Adipocyte (in vitro differentiated cells): ENCODE measurements around the gene TLCD3A.
A peak's percentile ranks its signal among the peaks of the same experiment; 100 is the strongest.
"Not testable (repeated sequence)": the region's sequence is repeated elsewhere in the genome, so short reads cannot be mapped to it uniquely, and the experiment has no call there.

Experiments
- DNase-seq: peaks from one replicate; pipeline ENCODE4 v3.0.0-alpha.2; 2015; ENCODE audit warnings: low read depth
- H3K27me3 ChIP-seq: replicated peaks from 2 replicates; pipeline ENCODE4 v1.7.0; 2013; ENCODE audit warnings: mild to moderate bottlenecking, low read length, moderate library complexity; ENCODE audit not compliant: control insufficient read depth, insufficient read depth
- H3K36me3 ChIP-seq: 2 replicates; pipeline ENCODE4 v1.7.0; 2013; ENCODE audit warnings: low read length, mild to moderate bottlenecking, moderate library complexity; ENCODE audit not compliant: control insufficient read depth, insufficient read depth, severe bottlenecking
- H3K4me1 ChIP-seq: 2 replicates; pipeline ENCODE4 v1.7.0; 2013; ENCODE audit warnings: mild to moderate bottlenecking, low read length, moderate library complexity; ENCODE audit not compliant: control insufficient read depth, insufficient read depth
- H3K4me3 ChIP-seq: 2 replicates; pipeline ENCODE4 v1.7.0; 2013; ENCODE audit warnings: mild to moderate bottlenecking, low read length, moderate library complexity
- H3K9ac ChIP-seq: 2 replicates; pipeline ENCODE4 v1.7.0; 2013; ENCODE audit warnings: mild to moderate bottlenecking, low read length, moderate library complexity
- H3K9me3 ChIP-seq: 2 replicates; pipeline ENCODE4 v1.7.0; 2013; ENCODE audit warnings: mild to moderate bottlenecking, low read length, moderate library complexity; ENCODE audit not compliant: control insufficient read depth

The TLCD3A gene

DNA sequence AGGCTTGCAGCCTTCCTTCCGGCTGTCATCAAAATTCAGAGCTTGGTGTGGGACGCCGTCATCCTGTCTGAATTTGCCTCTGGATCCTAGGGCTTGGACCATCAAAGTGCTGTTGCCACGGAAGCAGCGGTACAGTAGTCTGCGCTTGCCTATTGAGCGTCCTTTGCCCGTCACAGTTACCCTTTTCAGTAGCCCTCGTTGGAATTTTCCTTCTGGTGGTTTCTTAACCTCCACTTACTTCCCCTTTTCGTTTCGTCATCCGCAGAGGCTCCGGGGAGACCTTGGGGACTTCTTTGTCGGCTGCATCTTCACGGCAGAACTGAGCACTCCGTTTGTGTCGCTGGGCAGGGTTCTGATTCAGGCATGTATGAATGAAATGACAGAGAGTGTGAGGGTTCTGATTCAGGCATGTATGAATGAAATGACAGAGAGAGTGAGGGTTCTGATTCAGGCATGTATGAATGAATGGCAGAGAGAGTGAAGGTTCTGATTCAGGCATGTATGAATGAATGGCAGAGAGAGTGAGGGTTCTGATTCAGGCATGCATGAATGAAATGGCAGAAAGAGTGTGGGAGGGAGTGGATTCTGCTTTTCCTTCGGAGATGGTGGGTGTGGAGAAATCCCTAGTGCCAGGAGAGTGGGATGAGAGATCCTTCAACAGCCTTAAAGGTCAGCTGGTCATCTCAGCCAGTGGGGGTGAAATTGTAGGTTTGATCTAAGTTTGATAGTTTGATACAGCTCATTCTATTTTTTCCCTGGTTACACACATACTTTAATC is 8.0 kb downstream of the TLCD3A start:
- no peaks in the 10 kb centered on the region for H3K9me3 ChIP-seq
- peaks cover 60% of the 10 kb centered on the region for H3K36me3 ChIP-seq
- H3K4me3 ChIP-seq, result no peak overlapping the region
- no peaks in the 10 kb centered on the region for H3K27me3 ChIP-seq
- DNase-seq, result no peak
- peaks cover 6% of the 10 kb centered on the region for H3K4me1 ChIP-seq
- no peak overlapping the region for H3K9ac ChIP-seq

DNA sequence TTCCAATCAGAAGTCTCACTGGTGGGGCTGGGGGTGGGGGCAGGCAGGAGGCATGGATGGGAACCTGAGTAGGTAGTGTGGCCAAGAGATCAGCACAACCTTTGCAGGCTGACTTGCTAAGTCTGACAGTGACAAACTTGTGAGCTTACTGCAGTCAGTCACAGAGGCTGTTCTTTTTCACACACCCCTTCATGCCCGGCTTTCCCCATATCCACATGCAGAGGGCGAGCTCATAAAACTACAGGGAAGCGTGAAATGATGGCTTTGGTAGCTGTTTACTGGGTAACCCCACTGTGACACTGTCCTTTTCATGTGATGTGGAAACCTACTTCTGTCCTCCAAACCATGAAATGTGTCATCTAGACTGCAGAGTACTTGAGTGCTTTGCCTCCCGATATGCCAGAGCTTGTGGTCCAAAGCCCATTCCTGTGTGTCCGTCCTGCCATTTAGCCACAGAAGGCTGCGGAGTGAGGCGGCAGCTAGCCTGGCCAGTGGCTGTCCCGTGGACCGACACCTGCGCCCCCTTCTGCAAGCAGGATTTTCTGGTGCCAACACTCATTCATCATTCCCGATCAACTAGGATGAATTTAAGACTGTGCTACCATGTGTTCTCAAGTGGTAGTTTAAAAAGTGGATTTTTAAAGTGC is 9.9 kb downstream of the TLCD3A start:
- no peak for DNase-seq
- Histone ChIP-seq H3K36me3 (peaks cover 79% of the 10 kb centered on the region), H3K27me3 (no peaks in the 10 kb centered on the region), H3K4me1 (peaks cover 6% of the 10 kb centered on the region), H3K9ac (no peak overlapping the region), H3K9me3 (no peaks in the 10 kb centered on the region), H3K4me3 (no peak overlapping the region)

DNA sequence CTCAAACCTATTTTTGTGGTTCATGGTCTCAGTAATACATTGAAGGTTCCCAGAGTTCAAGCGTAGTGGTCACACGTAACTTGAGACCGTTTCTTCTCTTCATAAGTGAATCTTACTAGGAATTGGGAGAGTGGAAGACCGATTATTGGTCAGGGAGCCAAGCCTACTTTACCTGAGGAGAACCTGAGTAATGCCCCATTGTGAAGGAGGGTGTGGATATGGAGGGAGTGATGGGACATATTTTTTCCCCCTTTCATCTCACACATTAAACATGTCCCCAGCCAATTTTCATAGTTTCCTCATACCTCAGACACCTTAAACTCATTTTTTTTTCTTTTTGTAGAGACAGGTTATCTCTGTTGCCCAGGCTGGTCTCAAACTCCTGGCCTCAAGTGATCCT is 10.7 kb downstream of the TLCD3A start:
- Histone ChIP-seq H3K36me3 (peaks cover 84% of the 10 kb centered on the region), H3K4me1 (peaks cover 6% of the 10 kb centered on the region), H3K27me3 (no peaks in the 10 kb centered on the region), H3K4me3 (no peak overlapping the region), H3K9me3 (no peaks in the 10 kb centered on the region), H3K9ac (no peak overlapping the region)
- DNase-seq, result no peak

DNA sequence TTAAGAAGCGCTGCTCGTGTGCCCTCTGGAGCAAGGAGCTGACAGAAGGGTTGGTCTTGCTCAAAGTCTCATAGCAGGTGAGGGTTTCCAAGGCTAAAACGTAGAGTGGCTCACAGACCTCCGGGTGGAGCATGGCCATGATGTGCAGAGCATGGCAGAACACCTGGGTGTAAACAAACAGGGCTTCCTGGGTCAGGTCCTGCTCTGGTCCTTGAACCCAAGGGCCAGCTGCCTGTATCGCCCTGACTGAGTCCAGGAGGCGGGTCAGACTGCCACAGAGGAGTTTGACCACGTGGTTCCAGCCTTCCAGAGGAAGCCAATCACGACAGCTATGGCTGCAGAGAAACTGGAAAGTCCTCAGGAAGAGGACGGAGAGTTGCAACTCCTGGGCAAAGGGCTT is 12.5 kb downstream of the TLCD3A start:
- no peak for DNase-seq
- Histone ChIP-seq H3K9me3 (no peaks in the 10 kb centered on the region), H3K9ac (no peak overlapping the region), H3K36me3 (peaks cover 75% of the 10 kb centered on the region), H3K27me3 (no peaks in the 10 kb centered on the region), H3K4me3 (no peak overlapping the region), H3K4me1 (peaks cover 6% of the 10 kb centered on the region)

DNA sequence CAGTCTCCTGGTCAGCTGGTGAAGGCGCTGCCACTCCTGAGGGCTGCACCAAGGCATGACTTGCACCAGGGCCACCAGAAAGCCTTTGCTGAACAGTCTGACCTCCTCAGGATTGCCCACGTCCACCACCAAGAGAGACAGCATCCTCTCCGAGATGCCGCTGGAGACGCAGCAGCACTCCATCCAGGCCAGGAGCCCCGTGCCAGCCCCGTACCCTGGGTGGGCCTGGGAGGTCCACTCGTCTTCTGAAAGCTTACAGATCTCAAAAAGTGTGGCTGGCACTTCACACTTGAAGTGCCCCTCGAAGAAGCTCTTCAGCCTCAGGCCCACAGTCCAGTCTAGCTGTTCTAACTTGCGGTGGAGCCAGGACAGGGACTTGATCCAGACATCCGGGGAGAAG is 13.0 kb downstream of the TLCD3A start:
- Histone ChIP-seq H3K36me3 (peaks cover 70% of the 10 kb centered on the region), H3K27me3 (no peaks in the 10 kb centered on the region), H3K4me1 (peaks cover 3% of the 10 kb centered on the region), H3K9ac (no peak overlapping the region), H3K9me3 (no peaks in the 10 kb centered on the region), H3K4me3 (no peak overlapping the region)
- DNase-seq, result no peak

DNA sequence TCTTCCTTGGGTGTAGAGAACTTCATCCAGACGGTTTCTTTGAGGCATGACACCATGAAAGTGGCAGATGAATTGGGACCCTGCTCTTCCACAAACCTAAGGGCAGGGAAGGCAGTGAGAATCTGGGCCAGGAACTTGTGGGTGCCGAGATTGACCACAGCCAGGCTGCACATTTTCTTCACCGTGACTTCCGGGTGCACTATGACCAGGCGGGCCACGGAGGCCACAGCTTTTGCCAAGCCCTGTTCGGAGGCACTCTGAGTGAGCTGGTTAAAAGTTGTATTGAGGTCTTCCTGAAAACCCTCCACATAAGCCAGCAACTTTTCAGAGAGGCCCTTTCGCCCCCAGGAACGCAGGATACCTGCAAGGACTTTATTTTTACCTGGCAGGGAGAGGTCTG is 13.8 kb downstream of the TLCD3A start:
- Histone ChIP-seq H3K4me1 (peaks cover 8% of the 10 kb centered on the region), H3K4me3 (no peak overlapping the region), H3K36me3 (peaks cover 64% of the 10 kb centered on the region), H3K9me3 (no peaks in the 10 kb centered on the region), H3K9ac (no peak overlapping the region), H3K27me3 (no peaks in the 10 kb centered on the region)
- DNase-seq, result no peak

DNA sequence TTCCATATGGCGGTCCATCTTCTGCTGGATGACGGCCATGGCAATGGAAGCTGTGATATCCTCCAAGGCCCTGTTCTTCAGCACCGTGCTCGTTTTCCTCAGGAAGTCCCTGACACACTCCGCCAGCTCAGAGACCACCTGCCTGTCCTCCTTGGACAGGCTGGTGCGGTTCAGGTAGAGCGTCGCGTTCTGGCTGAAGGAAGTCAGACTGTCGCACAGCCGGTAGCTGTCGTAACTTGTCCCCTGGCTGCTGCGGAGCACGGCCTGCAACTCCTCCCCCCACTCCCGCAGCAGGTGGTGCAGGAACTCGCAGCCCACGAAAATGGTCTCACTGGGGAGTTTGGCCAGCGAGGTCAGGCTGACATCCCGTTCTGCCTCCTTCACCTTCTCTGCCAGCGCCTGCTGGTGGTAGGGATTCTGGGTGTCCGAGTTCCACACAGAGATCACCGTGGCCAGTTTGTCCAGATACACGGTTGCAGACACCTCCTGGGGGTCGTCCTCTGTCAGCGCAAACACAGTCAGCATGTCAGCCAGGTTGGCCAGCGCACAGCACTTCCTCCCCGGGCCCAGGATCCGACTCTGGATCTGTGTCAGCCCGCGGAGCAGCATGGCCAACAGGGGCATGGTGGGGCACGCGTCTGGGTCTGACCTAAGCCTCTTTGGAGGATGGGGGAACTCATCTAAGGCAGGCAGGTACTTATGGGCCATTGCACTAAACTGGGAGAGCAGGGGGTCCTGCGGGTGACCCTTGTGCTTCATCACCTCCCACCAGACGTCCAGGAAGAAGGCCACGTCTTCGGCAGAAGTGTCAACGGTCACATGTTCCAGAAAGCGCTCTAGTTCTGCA is 14.6 kb downstream of the TLCD3A start:
- no peaks in the 10 kb centered on the region for H3K9me3 ChIP-seq
- DNase-seq, result no peak
- H3K36me3 ChIP-seq, result peaks cover 56% of the 10 kb centered on the region
- H3K4me3 ChIP-seq, result no peak overlapping the region
- peaks cover 12% of the 10 kb centered on the region for H3K4me1 ChIP-seq
- H3K9ac ChIP-seq, result no peak overlapping the region
- H3K27me3 ChIP-seq, result no peaks in the 10 kb centered on the region

DNA sequence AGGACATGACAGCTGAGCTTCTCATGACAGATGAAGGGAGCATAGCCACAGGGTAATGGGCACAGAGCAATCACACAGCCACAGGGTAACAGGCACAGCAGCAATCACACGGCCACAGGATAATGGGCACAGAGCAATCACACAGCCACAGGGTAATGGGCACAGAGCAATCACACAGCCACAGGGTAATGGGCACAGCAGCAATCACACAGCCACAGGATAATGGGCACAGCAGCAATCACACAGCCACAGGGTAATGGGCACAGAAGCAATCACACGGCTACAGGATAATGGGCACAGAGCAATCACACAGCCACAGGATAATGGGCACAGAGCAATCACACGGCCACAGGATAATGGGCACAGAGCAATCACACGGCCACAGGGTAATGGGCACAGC is 16.2 kb downstream of the TLCD3A start:
- not testable (repeated sequence) for H3K4me3 ChIP-seq, H3K9ac ChIP-seq, DNase-seq, H3K9me3 ChIP-seq, H3K27me3 ChIP-seq
- Histone ChIP-seq H3K4me1 (peaks cover 17% of the 10 kb centered on the region), H3K36me3 (peaks cover 46% of the 10 kb centered on the region)

DNA sequence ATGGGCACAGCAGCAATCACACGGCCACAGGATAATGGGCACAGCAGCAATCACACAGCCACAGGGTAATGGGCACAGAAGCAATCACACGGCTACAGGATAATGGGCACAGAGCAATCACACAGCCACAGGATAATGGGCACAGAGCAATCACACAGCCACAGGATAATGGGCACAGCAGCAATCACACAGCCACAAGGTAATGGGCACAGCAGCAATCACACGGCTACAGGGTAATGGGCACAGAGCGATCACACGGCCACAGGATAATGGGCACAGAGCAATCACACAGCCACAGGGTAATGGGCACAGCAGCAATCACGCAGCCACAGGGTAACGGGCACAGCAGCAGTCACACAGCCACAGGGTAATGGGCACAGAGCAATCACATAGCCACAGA is 17.0 kb downstream of the TLCD3A start:
- not testable (repeated sequence) for H3K4me3 ChIP-seq

DNA sequence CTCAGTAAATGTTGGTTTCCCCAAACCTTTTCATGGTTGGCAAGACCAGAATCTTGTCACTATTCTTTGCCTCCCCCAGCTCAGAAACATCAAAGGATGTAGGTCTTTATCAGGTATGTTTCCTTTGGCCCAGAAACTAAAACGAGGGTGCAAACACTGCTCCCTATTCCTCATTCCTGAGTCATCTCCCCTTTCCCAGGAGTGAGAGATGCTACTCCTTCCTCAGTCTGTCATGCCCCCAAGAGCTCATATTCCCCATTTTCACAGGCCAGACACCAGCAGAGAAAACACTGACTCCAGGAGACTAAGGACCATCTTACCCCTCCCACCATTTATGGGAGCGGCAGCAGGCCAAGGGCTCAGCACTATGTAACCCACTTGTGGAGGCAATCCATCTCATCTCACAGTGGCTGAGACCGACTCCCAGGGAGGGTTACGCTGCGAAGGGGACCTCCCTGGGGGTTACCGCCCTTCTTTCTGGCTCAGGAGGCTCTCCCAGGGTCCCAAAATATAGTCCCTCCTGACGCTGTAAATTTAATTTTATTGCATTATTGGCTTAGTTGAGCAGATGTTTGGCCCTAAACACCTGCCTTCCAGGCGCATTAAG is 18.1 kb downstream of the TLCD3A start:
- H3K9me3 ChIP-seq, result no peaks in the 10 kb centered on the region
- peaks cover 17% of the 10 kb centered on the region for H3K4me1 ChIP-seq
- peak overlapping the region; percentile 91 for H3K4me3 ChIP-seq
- H3K27me3 ChIP-seq, result no peaks in the 10 kb centered on the region
- H3K36me3 ChIP-seq, result peaks cover 27% of the 10 kb centered on the region
- no peak for DNase-seq
- peak overlapping the region; percentile 85 for H3K9ac ChIP-seq

More for the DNA sequence above, 17.0 kb downstream of the TLCD3A start:
- H3K9ac ChIP-seq, H3K27me3 ChIP-seq, DNase-seq, H3K9me3 ChIP-seq: not testable (repeated sequence)
- peaks cover 38% of the 10 kb centered on the region for H3K36me3 ChIP-seq
- peaks cover 17% of the 10 kb centered on the region for H3K4me1 ChIP-seq
